NCI-H748 (cell line): ENCODE results near the gene F5.

ENCODE experiments used
- DNase-seq: peaks from one replicate; lab custom pipeline; 2025; ENCODE audit not compliant: unreplicated experiment; lab: John Stamatoyannopoulos, UW

Gene F5

DNA sequence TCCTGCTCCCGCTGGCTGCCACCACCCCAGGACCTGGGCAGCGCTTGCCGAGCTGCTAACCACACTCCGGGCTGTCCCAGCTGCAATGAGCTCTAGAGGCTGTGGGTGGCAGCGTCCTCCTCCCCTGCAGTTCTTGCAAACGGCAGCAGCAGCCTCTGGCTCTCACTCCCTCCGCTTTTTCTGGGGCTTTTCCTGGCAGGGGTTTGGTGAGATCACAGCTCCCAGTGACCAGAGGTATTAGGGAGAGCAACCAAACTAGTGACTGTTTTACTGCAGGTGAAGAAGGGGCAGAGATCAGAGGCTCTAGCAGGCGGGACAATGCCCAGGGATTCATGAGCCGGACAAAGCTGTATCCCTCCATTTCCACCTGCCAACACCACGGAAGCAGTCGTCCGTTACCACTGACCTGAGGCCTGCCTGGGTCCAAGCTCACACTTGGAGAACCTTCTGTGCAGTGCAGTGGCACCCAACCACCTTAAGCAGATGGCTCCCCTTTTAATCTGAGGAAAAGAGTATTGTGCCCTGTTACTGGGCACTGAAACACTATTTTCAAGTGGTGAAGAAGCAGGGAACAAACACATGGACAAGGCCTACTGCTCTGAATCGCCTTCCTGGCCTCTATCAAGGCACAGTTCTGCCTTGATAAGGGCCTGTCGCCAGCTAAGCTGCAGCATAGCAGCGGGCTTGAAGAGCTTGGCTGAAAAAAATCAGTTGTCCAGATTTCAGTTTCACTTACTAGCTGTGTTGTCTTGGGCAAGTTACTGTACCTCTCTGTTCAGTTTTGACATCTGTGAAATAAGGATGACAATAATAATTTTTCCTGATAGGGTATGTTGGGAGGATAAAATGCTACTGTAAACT, at the start of gene F5:
F5 (minus strand) TSS at position 87 of the 861 bp plus-strand sequence. CDS start 95 bp downstream, outside the sequence.
- peak; percentile 30 for DNase-seq

DNA sequence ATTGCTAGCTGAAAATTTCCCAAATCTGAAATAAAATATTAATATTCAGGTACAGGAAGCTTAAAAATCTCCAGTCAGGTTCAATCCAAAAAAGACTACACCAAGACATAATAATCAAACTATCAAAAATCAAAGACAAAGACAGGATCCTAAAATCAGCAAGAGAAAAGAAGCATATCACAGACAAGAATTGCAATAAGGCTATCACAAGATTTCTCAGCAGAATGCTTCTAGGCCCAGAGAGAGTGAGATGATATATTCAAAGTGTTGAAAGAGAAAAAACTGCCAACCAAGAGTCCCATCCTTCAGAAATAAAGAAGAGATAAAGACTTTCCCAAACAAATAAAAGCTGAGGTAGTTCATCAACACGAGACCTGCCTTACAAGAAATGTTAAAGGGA, 48.6 kb upstream of the F5 start:
- no peak for DNase-seq

DNA sequence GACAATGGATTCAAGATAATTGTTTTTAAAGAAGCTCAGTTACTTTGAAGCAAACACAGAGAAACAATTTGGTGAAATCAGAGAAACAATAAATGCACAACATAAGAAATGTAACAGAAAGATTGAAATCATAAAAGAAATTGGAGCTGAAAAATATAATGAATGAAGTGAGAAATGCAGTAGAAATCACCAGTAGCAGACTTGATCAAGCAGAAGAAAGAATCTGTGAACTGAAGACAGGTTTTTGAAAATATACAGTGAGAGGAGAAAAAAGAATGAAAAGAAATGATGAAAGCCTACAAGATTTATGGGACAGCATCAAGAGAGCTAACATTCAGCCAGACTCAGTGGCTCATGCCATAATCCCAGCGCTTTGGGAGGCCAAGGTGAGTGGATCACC, 47.9 kb upstream of the F5 start:
- DNase-seq: no peak

DNA sequence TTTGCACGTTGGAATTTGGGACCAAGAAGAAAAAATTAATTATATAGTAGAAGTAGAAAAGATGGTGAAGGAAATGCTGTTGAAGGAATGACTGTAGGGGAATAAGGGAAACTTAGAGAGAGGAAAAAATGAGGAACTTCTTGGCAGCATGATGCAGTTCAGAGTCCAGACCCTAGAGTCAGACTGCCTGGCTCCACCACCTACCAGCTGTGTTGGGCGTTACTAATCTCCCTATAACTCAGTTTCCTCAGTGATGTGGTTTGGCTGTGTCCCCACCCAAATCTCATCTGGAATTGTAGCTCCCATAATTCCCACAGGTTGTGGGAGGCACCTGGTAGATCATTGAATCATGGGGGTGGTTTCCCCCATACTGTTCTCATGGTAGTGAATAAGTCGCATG, 45.0 kb upstream of the F5 start:
- DNase-seq: no peak

DNA sequence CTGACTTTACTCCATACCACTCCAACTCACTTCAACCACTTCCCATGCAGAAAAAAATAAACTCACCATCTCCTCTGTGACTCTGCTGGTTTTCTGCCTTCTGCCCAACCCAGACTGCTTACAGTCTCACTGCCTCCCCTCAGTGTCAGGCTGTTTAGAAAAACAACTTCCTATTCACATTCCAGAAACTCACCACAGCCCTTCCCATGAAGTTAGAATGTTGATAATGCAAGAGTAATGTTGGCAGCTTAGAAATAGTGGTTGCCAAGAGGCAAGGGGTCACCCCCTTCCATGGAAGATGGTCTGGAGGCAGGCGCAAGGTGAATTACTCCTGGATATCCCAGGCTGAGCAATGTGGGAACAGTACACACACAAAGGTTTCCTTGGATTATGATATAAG, 43.7 kb upstream of the F5 start, which contains the start of gene SELP:
SELP (minus strand) TSS at position 119 of the 400 bp plus-strand sequence; CDS start at position 69, 50 bp downstream.
- DNase-seq: no peak

DNA sequence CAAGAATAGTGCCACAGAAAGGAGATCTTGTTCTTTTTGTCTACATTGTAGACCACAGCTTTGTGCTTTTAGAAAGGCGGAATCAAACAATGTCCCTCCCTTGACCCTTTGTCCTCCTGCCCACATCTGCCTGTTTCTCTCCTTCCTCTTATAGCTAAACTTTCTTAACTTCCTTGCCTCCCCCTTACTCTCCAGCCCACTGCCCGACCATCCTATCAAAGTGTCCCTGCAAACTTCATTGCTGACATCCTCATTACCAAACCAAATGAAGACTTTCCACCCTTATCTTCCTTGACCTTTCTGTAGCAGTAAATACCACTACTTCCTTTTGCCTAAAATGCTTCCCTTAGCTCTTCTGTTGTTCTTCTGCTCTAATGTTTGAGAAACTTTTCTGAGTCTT, 38.6 kb upstream of the F5 start:
- no peak for DNase-seq

DNA sequence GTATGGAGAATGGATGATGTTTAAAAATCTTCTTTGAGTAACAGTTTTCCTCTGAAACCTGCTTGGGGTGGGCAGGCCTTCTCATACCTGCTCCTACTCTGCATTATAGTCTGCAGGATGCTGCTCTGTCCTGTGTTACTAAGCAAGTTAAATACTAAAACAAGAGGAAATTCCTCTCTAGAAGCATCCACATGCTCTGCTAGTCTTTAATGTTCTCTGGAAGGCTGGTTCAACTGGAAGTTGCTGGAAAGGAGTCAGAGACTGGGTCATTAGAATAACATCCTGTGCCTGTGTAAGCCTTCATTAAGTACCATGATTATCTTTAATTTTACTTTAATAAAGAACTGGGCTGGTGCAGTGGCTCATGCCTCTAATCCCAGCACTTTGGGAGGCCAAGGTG, 37.8 kb upstream of the F5 start:
- no peak for DNase-seq

DNA sequence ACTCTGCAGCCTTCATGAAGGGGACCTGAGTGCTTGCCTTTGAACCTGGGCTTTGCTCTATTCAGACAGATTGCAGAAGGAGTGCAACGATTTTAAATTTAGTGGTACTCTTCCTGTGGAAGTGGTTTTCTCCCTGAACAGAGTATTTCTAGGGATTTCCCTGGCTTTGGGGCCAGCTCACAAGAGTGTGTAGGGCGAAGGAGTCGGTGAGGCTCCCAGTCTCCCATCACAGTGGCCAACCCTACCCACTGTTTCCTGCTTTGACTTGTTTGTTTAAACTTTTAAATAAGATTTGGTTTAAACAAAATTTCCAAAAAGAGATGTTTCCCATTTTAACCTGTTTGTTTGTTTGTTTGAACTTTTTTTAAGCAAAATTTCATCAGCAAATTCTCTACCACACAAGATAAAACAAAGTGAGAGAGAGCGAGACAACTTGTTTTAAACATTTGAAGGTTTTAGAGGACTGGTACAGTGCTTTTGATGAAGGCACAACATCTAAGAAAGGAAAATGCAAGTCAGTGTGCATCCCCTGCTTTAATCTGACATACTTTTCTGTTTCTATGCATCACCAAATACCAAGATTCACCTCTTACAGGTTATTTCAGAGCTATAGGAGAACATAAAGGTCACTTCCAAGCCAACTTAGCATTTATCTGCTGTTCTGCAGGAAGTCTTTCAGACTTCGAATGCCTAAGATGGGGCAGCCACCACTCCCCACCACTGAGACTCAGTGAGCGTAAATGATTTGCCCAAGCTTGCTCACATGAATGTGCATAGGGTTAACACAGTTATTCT, 37.0 kb upstream of the F5 start:
- no peak for DNase-seq

DNA sequence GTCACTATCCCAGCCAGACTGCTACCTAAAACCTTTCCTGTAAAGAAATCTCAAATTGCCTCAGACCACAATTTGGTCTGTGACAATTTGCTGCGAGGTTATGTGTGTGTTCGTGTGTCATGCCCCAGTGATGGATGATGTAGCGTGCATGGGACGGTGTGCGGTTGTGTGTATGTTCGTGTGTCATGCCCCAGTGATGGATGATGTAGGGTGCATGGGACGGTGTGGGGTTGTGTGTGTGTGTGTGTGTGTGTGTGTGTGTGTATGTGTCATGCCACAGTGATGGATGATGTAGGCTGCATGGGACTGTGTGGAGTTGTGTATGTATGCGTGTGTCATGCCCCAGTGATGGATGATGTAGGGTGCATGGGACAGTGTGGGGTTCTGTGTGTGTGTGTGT, 34.3 kb upstream of the F5 start:
- no peak for DNase-seq

DNA sequence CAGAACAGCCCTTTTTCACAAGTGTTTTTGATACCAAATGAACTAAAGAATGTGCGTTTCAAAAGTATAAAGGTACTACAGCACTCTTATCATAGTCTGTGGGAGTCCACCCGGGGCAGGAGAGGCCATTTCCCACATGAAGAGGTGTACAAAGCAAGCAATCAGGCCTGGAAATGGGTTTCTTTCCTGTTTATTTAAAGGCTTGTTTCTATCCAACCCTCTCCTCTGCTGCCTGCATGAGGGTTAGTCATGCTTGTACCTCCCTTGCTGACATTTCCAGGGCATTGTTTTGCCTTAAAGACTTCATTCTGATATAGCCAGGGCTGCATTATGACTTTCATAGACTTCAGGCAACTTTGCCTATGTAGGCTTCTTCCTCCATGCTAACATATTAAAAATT, 32.1 kb upstream of the F5 start:
- DNase-seq: no peak

DNA sequence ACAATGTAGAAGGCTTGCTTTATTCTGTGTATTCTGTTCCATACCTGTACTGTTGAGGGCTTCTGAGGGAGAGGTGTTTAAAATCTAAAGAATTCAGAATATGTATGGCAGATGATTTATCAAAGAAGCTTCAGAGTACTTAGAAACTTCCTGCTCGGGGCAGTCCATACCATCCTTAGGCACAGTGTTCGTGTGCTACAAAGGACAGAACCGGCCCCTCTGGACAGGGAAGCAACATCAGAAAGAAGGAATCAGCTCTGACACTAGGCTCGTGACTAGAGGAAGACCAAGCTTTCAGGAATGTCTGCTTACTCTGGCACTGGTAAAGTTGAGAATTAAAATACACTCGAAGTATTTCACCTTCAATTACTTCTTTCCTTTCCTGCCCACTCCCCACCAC, 29.5 kb upstream of the F5 start:
- DNase-seq: no peak

DNA sequence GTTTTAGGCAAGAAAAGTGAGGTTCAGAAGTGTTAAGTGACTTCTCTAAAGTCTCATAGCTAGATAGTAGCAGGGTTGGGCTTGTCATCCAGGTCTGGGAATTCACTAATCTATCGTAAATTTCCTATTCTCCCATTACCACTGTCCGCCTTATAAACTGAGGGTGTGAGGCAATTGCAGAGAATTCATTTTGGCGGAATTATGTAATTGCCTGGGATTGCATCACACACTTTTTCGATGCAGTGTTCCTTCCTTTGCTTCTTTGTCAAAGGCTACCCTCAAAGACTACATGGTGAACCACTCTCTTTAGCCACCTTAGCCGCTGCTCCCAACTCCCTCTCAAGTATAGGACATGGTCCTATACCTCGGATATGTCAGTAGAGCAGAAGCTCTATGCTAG, 24.6 kb upstream of the F5 start:
- DNase-seq: no peak

DNA sequence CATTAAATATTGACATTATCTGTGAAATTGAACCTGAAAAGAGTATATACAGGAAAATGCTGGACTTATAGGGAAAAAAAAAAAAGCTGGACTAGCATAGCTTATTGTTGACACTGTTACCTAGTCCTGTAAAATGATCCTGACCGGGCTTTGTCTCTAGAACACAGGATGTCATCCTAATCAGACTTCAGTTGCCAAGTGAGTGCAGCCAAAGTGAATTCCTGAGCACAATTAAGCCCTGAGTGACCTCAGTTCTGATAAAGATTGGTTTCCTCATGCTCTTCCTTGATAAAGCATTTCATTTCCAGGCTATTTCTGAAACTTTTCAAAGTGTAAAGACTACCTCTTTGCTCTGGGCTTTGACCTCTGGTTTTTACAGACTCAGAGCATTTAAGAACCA, 23.8 kb upstream of the F5 start:
- DNase-seq: no peak

DNA sequence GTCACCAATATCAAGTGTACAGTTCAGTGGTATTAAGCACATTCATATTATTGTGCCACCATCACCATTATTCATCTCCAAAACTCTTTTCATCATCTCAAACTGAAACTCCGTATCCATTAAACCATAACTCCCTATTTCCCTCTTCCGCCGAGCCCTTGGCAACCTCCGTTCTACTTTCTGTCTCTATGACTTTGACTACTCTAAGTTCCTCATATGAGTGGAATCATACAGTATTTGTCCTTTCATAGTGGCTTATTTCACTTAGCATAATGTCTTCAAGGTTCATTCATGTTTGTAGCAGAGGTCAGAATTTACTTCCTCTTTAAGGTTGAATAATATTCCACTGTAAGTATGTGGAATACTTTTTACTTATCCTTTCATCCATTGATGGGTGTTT, 21.9 kb upstream of the F5 start:
- no peak for DNase-seq

DNA sequence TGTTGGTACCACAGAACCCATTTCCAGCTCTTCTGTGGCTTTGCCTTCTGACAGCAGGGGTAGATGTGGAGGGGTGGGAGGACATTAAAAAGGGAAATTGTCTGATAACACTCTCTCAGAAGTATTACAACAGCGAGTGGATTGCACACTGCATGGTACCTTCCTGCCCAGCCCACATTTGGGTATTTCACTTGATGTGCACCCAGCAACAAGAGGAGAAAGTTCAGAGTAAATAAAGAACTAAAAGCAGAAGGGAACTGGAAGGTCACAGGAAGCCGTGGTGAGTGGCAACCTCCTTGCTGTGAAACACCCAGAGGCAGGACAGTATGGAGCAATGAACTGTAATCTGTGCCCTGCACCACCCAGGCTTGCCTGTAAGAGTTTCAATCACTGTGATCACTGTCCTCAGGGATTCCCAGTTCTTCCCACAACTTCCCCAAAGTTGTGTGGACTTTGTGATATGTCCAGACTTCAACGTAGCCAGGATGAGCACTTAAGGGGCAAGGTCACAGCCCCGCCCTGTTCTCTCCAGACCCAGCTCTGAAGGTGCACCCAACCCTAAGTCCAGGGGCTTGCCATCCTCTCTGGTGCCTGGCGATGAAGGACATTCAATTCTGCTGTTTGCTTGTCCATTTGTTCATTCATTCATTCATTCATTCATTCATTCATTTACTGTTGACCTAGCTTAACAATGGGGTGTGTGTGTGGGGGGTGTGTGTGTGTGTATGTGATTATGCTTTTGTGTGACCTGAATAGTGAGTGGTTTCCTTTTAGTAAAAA, 18.7 kb upstream of the F5 start:
- DNase-seq: no peak

DNA sequence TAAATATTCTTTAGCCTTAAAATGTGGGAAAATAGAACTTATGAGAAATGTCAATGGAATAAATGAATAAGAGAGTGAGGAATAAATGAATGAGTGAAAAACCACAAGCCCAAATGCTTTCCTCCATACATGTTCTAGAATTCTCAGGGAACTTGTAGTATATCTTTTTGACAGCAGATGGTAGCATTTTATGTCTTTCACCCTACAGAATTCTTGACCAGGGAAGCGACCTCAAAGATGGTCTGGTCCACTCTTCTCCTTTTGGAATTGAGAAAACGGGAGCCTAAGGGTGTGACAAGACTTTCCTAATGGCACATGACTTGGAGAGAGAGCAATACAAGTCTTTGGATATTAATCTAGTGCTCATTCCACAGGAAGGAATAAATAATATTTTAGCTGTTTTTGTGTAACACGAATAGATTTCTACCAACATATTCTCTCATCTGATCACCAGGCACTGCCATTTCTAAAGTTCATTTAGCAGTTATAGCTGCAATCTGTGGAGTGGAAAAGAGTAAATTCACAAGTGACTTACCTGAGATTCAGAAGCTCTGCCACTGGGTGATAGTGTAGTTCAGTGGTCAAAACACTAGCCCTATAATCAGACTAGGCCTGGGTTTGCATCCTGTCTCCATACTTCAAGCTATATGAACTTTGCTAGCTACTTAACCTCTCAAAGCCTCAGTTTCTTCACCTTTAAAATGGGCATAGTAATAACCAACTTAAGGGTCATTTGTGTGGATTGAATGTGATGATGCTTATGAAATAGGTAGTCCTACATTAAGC, 15.0 kb upstream of the F5 start:
- DNase-seq: peak; percentile 1

DNA sequence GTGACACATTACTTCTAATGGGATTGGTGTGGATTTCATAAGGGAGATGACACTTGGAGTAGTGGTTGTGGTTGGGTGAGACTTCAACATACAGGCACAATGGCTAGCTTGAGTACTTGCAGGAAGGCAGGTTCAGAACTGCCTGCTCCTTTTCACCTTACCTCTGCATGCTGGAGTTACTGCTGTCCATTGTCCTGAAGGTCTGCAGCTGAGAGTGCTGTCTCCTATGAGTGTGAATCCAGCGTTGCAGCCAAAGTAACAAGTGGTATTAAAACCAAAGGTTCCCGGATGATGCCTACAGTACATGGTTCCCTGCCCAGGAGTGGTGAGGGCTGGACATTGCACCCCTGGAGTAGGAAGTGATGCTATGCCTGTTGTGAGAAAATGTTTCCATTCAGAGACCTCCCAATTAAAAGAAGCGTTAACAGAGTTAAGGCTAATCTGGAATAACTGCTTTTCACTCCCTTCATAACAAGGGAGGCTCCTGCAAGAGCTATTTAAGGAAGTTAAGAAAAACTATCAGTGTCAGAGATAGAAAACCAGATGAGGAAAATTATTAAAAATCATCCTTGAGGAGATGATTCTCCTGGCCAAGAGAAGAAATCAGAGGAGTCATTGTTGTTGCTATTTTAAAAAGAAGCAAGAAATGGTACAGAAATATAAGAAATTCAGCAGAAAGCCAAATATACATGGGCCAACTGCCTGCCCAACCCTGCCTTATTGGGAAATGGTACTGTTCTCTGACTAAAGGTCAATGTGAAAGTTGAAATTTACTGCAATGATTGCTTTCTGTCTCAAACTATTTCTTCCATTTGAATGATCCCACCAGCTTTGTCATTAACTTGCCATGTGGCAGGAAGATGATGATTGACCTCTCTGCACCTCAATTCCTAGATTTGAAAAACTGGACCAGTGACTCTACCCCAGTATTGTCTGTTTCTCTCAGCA, 9.8 kb upstream of the F5 start:
- no peak for DNase-seq

DNA sequence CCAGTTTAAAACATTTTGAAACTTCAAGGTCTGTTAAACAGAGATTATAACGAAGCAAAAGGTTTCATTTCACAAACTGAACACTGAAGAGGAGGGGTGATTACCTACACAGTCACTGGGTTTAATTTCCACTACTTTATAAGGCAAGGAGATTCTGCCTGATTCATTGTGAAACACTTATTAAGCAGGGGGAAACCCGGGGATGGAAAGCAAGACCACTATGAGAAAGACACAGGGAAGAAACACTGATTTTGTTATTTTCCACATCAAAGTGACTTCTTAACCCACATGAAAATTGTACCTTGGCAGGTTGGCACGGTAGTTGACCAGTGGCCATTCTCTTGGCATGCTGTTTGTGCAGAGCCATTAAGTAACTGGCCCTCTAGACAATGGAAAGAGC, 8.1 kb upstream of the F5 start:
- DNase-seq: no peak

DNA sequence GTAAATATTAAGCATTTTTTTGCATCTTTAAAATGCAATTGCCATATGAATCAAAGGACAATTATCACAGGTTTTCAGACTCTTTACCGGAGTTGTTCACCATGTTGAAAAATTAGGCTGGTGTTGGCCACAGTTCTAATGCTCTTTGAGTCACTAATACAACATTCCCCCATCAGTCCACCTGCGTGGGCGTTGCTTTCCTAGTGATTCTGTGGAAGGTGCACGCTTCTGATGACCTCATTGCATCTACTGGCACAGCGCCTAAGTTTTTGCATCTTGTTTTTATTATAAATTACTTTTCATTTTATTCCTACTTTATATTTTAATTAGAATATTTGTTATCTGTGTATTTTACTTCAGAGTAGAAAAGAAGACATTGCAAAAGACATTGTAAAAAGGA, 4.7 kb upstream of the F5 start:
- DNase-seq: no peak
